ENCODE measurements around the gene KRT79. TPM values are rescaled to one million over a fixed set of nuclear protein-coding genes. Genes with fewer than 3 reads are reported as not detected.

The KRT79 gene
- total RNA-seq, 4 donors from 2014 or later = not detected

GRCh38 chr12:52776913-52777395 is 57.2 kb downstream of the KRT79 start, which contains the start of gene KRT76:
KRT76 (minus strand) TSS chr12:52777345; CDS start chr12:52777291, 54 bp downstream.
- Histone ChIP-seq H3K36me3 (no peaks in the 10 kb centered on the region), H3K9me3 (no peaks in the 10 kb centered on the region), H3K27me3 (peaks cover 0 to 23% (median 0%) of the 10 kb centered on the region in 4 donors), H3K27ac (replicated peaks in 1 of 4) (no peak within 1 kb of the TSS), H3K4me3 (no peak within 1 kb of the TSS), H3K4me1 (no peaks in the 10 kb centered on the region)
- TF ChIP-seq POLR2A (IDR thresholded peaks at IDR 0.05; ENCODE audit: low read depth) (no peak), EP300 (IDR thresholded peaks at IDR 0.05) (no peak), CTCF (IDR thresholded peaks at IDR 0.05) (no peak), POLR2AphosphoS5 (IDR thresholded peaks at IDR 0.05) (no peak)
- intact Hi-C loops (cut with DNase I) = no loop called here
- no peak for DNase-seq (ENCODE audit: extremely low spot score)
- WGBS = 89% methylated on average over 7 of the region's 8 CpGs

GRCh38 chr12:52776435-52776834 is 57.7 kb downstream of the KRT79 start:
- Histone ChIP-seq H3K4me1 (no peaks in the 10 kb centered on the region), H3K27me3 (peaks cover 0 to 23% (median 0%) of the 10 kb centered on the region in 4 donors), H3K4me3 (no peak overlapping the region), H3K9me3 (no peaks in the 10 kb centered on the region), H3K27ac (replicated peaks in 1 of 4) (no peak overlapping the region), H3K36me3 (no peaks in the 10 kb centered on the region)
- DNase-seq (ENCODE audit: extremely low spot score) = no peak
- TF ChIP-seq EP300 (IDR thresholded peaks at IDR 0.05) (no peak), POLR2A (IDR thresholded peaks at IDR 0.05; ENCODE audit: low read depth) (no peak), CTCF (IDR thresholded peaks at IDR 0.05) (no peak), POLR2AphosphoS5 (IDR thresholded peaks at IDR 0.05) (no peak)
- intact Hi-C loops (cut with DNase I) = no loop called here
- 90% methylated on average over 5 of the region's 5 CpGs for WGBS

GRCh38 chr12:52774629-52775250 is 59.4 kb downstream of the KRT79 start:
- Histone ChIP-seq H3K36me3 (no peaks in the 10 kb centered on the region), H3K4me3 (no peak overlapping the region), H3K4me1 (no peaks in the 10 kb centered on the region), H3K27me3 (peaks cover 0 to 15% (median 0%) of the 10 kb centered on the region in 4 donors), H3K9me3 (no peaks in the 10 kb centered on the region), H3K27ac (replicated peaks in 1 of 4) (no peak overlapping the region)
- DNase-seq (ENCODE audit: extremely low spot score) = no peak
- no peak for TF ChIP-seq POLR2A (IDR thresholded peaks at IDR 0.05; ENCODE audit: low read depth)
- no peak for TF ChIP-seq CTCF (IDR thresholded peaks at IDR 0.05)
- no peak for TF ChIP-seq POLR2AphosphoS5 (IDR thresholded peaks at IDR 0.05)
- no peak for TF ChIP-seq EP300 (IDR thresholded peaks at IDR 0.05)
- 86% methylated on average over 4 of the region's 8 CpGs for WGBS
- intact Hi-C loops (cut with DNase I) = no loop called here

- H3K27ac ChIP-seq (replicated peaks in 1 of 4) = no peak overlapping the region
- H3K27me3 ChIP-seq = peaks cover 0 to 7% (median 0%) of the 10 kb centered on the region in 4 donors
- no peaks in the 10 kb centered on the region for H3K9me3 ChIP-seq
- intact Hi-C loops (cut with DNase I) = no loop called here
- H3K4me3 ChIP-seq = no peak overlapping the region
- H3K36me3 ChIP-seq = no peaks in the 10 kb centered on the region
- DNase-seq (ENCODE audit: extremely low spot score) = no peak
- WGBS = 78% methylated on average over 3 of the region's 3 CpGs
- no peak for TF ChIP-seq POLR2A (IDR thresholded peaks at IDR 0.05; ENCODE audit: low read depth)
- no peak for TF ChIP-seq EP300 (IDR thresholded peaks at IDR 0.05)
- TF ChIP-seq CTCF (IDR thresholded peaks at IDR 0.05) = no peak
- TF ChIP-seq POLR2AphosphoS5 (IDR thresholded peaks at IDR 0.05) = no peak
- H3K4me1 ChIP-seq = no peaks in the 10 kb centered on the region
Observed at GRCh38 chr12:52772772-52773171, 61.3 kb downstream of the KRT79 start.
